Stimulated activated naive CD4-positive, alpha-beta T cell (primary cell): ENCODE results near the gene PRIM1.
"Not testable (repeated sequence)": the region's sequence is repeated elsewhere in the genome, so short reads cannot be mapped to it uniquely, and the experiment has no call there.

Experiments used
- DNase-seq, 6 experiments: peaks; one replicate each; lab custom pipeline; 2025; lab: John Stamatoyannopoulos, UW

PRIM1 gene

DNA sequence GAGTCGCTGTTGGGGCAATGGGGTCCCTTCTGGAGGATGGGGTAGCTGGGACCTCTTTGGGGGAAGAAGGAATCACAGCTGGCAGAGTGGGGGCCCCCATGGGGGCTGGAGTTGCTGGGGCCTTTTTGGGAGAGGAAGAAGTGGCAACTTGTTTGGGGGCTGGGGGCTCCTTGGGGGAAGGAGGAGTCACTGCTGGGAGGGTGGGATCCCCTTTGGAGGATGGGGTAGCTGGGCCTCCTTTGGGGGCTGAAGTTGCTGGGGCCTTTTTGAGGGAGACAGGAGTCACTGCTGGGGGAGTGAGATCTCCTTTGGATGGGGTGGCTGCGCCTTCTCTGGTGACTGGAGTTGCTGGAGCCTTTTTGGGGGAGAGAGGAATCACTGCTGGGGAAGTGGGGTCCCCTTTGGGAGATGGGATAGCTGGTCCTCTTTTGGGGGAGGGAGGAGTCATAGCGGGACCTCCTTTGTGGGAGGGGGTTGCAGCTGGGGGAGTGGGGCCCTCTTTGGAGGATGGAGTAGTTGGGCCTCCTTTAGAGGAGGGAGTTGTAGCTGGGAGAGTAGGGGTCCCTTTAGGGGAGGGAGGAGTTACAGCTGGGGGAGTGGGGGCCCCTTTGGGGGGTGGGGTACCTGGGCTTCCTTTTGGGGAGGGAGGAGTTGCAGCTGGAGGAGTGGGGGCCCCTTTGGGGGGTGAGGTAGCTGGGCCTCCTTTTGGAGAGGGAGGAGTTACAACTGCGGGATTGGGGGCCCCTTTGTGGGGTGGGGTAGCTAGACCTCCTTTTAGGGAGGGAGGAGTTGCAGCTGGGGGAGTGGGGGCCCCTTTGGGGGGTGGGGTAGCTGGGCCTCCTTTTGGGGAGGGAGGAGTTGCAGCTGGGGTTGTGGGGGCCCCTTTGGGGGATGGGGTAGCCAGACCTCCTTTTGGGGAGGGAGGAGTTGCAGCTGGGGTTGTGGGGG, 34.9 kb downstream of the PRIM1 start:
- DNase-seq = no peak

DNA sequence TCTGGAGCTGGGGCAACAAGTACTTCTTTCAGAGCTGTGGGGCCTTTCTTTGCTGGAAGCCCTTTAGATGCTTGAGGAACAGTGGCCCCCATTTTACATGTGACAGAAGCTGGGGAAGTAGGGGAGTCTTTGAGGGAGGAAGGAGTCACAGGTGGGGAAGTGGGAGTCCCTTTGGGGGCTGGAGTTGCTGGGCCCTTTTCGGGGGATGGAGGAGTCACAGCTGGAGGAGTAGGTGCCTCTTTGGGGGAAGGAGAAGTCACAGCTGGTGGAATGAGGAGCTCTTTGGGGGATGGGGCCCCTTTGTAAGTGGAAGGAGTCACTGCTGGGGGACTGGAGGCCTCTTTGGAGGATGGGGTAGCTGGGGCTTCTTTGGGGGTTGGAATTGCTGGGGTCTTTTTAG, 35.7 kb downstream of the PRIM1 start:
- DNase-seq = no peak

DNA sequence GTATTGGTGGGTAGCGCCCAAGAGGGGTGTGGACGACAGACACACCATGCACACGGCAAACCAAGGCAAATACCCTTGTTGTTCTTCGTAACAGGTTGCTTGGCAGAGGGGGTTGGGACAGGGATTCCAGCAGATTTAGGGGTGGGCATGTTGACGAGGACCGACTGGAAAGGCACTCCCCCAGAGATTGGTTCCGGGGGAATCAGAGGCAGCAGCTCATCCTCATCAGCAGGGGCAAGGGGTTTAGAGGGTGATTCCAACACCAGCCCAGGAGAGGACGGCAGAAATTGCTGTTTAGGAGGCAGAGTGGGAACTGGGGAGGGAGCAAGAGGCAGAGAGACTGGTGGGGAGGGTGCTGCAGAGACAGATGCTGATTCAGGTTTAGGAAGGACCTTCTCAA, 36.3 kb downstream of the PRIM1 start:
- DNase-seq = no peak

DNA sequence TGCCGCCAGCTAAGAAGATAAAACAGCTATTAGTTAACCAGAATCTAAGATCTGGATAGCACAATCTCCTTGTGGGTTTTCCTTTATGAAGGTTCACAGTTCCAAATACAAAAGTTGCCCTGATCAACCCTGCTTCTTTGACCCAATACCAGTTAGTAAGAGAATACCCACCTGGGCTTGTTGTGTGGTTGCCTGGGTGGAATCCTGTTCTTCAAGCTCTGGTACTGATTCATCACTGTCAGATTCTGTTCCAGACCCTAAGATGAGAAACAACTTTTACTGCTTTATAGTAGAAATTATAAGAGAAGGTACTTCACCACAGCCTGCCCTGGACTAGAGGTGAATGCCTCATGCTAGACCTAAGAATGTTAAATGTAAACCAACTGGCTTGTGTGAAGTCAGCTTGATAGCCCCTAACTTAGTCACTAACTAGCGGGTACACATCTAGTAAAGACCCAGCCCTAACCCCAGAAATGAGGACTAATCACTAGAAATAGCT, 37.6 kb downstream of the PRIM1 start:
- DNase-seq = no peak

DNA sequence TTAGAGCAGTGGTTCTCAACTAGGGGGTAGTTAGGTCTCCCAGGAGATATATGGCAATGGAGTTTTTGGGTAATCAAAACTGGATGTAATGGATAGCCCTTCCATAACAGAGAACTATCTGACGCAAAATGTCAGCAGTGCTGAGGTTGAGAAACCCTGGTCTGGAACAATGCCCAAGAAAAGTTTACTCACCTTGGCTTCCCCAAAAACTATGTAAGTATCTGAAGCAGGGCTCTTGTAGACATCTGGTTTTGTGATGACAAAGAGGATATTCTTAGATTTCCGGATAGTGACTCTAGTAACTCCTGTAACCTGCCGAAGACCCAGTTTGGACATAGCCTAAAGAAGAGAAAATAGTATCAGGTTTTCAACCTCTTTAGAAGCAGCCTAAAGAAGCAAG, 38.8 kb downstream of the PRIM1 start:
- no peak for DNase-seq

DNA sequence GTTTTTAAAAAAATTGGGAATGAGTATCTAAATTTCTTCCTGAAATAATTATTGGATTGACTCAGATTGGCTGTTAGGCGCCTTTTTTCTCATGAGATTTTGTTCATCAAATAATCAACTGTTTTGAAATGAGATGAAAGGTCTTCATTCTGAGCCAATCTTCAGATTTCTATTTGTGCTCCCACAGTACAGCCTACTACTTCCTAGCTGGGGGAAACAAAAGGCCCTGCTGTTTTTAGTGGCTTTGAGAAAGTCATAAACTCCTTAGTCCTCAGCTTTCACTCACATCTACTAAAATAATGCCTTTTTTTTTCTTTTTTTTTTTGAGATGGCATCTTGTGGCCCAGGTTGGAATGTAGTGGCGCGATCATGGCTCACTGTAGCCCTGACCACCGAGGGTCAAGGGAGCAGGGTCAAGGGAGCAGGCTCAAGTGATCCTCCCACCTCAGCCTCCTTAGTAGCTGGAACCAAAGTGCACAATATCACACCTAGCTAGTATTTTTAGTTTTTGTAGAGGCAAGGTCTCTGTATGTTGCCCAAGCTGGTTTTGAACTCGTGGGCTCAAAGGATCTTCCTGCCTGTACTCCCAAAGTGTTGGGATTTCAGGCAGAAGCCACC, 42.3 kb downstream of the PRIM1 start:
- DNase-seq = no peak

DNA sequence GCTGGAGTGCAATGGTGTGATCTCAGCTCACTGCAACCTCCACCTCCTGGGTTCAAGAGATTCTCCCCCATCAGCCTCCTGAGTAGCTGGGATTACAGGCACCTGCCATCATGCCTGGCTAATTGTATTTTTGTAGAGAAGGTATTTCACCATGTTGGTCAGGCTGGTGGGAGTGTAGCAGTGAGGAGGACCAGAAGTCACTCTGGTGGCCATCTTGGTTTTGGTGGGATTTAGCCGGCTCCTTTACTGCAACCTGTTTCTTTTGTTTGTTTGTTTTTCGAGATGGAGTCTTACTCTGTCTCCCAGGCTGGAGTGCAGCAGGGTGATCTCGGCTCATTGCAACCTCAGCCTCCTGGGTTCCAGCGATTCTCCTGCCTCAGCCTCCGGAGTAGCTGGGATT, 47.6 kb downstream of the PRIM1 start:
- DNase-seq = not testable (repeated sequence)

DNA sequence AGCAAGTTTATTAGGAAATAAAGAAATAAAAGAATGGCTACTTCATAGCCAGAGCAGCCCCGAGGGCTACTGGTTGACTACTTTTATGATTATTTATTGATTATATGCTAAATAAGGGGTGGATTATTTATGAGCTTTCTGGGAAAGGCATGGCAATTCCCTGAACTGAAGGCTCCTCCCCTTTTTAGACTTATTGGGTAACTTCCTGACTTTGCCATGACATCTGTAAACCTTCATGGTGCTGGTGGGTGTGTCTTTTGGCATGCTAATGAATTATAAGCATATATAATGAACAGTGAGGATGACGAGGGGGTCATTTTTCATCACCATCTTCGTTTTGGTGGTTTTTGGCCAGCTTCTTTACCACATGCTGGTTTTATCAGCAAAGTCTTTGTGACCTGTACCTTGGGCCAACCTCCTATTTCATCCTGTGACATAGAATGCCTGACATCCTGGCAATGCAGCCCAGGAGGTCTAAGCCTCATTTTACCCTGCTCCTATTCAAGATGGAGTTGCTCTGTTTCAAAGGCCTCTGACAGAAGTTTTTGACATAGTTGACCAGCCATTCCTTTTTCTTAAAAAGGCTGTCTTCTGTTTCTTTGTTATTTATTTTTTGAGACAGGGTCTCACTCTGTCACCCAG, 53.0 kb downstream of the PRIM1 start:
- DNase-seq = no peak

DNA sequence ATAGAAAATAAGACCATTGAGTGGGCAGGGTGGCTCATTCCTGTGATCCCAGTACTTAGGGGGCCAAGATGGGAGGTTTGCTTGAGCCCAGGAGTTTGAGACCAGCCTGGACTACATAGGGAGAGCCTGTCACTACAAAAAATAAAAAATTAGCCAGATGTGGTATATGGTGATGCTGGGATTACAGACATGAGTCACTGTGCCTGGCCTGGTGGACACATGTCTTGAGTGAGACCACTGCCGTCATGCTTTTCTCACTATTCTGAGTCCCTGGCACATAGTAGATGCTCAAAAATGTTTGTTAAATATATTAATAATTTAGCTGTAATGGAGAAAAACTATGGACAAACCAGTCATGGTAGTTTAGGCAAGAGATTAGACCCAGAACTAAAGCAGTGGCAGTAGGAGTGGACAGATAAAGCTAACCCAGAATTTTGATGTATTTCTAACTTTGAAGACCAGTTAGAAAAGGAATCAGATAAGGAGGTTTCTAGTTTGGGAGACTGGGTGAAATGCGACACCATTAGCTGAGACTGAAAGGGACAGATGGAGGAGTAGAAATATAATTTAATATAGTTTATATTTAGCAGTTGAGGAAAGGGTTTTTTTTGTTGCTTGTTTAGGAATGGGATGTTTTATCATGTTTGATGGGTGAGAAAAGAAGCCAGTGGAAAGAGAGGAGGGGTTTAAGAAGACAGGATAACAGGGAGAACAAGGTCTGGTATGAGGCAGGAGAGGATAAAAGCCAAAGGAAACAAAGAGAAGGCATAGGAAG, 56.6 kb downstream of the PRIM1 start:
- DNase-seq = no peak

DNA sequence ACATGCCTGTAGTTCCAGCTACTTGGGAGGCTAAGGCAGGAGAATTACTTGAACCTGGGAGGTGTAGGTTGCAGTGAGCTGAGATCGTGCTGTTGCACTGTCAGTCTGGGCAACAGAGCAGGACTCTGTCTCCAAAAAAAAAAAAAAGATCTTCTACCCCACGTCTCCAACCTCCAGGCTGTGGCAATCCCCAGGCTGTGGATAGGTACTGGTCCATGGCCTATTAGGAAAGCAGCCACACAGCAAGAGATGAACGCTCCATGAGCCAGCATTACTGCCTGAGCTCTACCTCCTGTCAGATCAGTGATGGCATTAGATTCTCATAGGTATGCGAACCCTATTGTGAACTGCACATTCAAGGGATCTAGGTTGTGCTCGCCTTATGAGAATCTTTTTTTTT, 58.0 kb downstream of the PRIM1 start:
- no peak for DNase-seq

DNA sequence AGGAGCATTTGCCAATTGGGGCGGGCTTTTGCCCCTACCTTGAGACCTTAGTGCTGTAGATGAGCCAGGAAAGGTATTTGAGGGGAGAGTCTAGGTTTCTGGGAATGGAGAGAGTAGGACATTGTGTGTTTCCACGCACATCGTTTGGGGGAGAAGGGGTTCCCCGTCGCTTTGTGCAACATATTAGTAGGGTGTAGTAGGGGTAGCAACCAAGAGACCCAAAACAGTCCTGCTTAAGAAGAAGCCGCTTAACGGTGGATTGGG, 63.3 kb downstream of the PRIM1 start:
- peak in 1 of 6 experiments; percentile 67 for DNase-seq

DNA sequence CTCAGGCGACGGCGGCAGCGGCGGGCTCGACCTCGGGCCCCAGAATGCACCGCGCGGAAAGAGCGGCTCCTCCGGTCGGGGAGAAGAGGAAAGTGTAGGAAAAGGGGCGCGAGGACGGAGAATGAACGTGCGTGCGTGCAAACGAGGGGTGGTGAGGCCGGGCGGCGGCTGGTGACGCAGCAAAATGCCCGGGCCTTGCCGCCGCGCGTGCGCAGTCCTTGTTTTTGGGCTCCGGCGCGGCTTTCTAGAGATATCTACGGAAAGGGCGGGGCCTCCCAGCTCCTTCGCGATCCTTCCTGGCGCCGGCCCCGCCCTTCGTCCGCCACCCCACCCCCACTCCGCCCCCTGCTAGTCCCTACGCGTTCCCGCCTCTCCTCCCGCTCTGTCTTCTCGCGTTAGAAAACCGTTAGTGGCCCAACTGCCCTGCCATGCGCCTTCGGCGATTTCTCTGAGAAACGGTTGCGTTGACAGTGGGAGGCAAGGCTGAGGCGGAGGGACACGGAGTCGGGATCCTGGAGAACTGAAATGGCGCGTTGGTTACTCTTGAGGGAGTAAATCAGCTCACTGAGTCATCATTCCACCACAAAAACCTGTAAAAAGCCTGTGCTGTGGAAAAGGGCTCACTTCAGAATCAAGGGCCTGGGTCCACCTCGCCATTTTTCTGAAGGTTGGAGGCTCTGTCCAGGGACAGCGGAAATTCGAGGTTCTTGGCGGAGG, 63.8 kb downstream of the PRIM1 start, which contains the start of gene PTGES3:
Gene PTGES3, minus strand, starts transcription at position 156 of the 717 bp plus-strand sequence. CDS start 285 bp downstream, outside the sequence.
- DNase-seq = peak; percentile 92 to 97 (median 96)

DNA sequence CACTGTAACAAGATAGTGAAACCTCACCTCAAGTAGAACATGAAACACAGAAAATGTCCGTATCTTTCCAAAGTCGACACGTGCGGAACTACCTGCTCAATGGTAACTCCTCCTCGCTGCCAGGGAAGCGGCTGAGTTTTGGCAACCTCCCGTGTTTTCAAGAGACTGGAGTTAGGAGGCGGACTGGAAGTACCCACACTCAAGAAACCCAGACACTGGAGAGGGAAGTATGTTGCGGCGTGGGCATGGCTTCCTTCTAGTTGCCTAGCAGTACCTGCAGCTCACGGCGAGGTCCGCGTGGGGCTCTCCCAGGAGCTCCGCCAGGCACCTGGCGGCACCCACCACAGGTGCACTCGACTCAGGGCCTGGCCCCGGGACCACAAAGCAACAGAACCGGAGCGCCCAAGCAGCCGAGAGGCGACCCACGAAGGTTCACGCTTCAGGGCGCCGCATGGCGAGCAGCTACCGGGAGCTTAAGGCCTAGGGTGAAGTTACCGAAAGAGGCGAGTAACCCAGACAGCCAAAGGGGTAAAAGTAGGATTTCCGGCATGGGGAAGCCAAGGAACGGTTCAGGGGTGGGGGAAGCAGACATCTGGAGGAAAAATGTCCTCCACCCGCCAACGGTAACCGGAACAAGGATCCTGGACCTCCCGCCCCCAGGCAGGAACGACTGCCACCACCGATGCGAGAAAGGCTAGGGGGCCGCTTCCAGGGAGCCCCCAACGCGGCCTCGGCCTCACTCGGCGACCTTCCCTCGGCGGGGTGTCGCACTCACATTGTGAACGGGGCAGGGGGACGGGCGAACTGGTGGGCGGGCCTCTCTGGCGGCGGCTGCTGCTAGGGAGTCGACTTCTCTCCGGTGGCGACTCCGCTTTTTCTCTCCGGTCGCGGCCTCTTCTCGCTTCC, 64.6 kb downstream of the PRIM1 start:
- DNase-seq = peak; percentile 57 to 86 (median 67)

DNA sequence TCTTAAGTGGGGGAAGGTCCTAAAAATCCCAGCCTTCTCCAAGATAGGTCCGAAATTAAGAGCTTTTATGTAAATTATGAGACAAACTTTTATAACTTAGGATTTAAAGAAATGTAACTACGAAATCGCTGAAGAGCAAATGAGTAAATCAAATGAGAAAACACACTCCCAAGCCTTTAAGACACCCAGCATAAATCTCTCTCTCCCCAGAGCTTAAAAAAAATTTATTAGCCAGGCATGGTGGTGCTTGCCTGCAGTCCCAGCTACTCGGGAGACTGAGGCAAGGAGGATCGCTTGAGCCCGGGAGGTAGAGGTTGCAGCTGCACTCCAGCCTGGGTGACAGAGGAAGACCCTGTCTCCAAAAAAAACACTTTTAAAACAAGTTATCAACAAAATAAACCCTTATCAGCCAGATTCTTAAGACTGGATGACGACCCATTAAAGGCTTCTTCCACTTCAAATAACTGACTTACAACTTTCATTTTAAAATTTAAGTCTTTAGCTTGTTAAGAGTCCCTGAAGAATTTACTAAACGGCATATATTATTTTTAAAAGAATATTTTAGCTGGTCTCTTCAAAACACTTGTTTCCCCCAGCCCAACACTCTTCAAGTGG, 67.3 kb downstream of the PRIM1 start:
- DNase-seq = peak in 2 of 6 experiments; percentile 36 to 39

DNA sequence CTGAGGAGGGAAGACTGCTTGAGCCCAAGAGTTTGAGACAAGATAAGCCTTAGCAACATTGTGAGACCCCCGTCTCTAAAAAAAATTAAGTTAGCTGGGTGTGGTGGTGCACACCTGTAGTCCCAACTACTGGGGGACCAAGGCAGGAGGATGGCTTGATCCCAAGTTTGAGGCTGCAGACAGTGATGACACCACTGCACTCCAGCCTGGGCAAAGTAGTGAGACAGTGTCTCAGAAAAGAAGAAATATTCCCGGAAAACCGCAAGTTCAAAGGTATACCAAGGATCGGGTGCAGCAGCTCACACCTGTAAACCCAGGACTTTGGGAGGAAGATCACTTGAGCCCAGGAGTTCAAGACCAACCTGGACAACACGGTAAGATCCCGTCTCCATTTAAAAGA, 69.8 kb downstream of the PRIM1 start:
- DNase-seq = no peak
